WTC11 (cell line): ENCODE data around the gene ATP6V1A. TPM values are rescaled to one million over a fixed set of nuclear protein-coding genes. Genes with fewer than 3 reads are reported as not detected.

Experiments
- total RNA-seq: library from RNA; stranded (reverse); gene quantifications from 3 replicates; pipeline ENCODE4 v1.2.3, GENCODE V29; 2021

Gene ATP6V1A
- total RNA-seq, 1 experiment from 2014 or later, result 90.7 TPM

Other genes with a start within 250 kb of the ATP6V1A start
- 16.8 to 19.7 TPM (median 17.7 TPM) in 3 replicates for gene SPICE1, start 231.9 kb upstream of the ATP6V1A start, total RNA-seq
- 0.21 to 0.23 TPM (median 0.22 TPM) in 3 replicates for gene SIDT1, start 214.5 kb upstream of the ATP6V1A start, total RNA-seq
- gene USF3, start 50.4 kb upstream of the ATP6V1A start, total RNA-seq, result 14.8 to 16.4 TPM (median 15.9 TPM) in 3 replicates
- gene NAA50, start 786 bp upstream of the ATP6V1A start, total RNA-seq, result 170 to 193 TPM (median 175 TPM) in 3 replicates
- gene GRAMD1C, start 91.8 kb downstream of the ATP6V1A start, total RNA-seq, result 2.6 to 3.5 TPM (median 2.8 TPM) in 3 replicates
- gene ZDHHC23, start 201.0 kb downstream of the ATP6V1A start, total RNA-seq, result 16.1 to 19.2 TPM (median 17.9 TPM) in 3 replicates